ENCODE data around the gene BANP. TPM values are rescaled to one million over a fixed set of nuclear protein-coding genes. Genes with fewer than 3 reads are reported as not detected.

The BANP gene
- total and polyA plus RNA-seq, 2 donors from 2014 or later = 12.4 to 26.3 TPM

DNA sequence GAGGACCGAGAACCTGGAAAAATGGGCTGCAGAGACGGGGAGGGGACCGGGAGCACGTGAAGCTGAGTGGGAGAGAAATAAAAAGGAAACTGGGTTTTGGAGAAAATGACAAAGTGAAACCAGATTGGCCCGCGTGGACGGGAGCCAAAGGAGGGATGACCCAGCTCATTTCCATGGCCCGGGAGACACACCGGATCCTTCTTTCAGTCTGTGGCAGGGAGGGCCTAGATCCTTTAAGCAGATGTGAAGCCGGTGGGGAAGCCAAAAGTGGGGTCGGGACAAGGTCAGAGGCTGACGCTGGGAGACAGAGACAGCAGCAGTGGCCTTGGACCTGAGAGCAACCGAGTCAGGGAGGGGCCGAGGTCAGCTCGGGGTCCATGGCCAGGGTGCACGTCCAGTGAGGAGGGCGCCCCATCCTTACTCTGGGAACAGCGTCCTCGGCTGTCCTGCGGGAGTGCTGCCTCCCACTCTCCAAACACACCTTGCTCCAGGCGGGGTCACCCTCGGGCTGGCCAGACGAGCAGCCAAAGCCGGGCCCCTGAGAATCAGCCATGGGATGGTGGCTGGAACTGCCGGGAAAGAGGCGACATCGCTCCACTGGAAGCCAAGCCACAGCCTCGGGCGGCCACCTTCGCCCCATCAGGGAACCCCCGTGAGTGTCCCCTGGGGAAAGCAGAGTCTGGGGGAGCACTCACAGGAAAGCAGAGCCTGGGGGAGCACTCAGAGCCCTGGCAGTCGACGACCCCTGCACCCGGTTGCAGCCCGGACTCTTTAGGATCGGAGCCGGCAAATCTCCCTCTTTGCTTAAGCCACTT is 32.2 kb upstream of the BANP start:
- Histone ChIP-seq H3K27ac (ENCODE audit: low read depth in 2 of 2, low read length in 2 of 2) (no peak overlapping the region), H3K27me3 (ENCODE audit: control insufficient read depth, insufficient read depth, low read length) (no peaks in the 10 kb centered on the region), H3K9me3 (ENCODE audit: control insufficient read depth in 2 of 3, insufficient read depth in 1 of 3, low read length in 3 of 3) (no peaks in the 10 kb centered on the region), H3K4me1 (ENCODE audit: control insufficient read depth in 2 of 3, insufficient read depth in 2 of 3, low read depth in 1 of 3, low read length in 3 of 3) (peaks cover 0 to 13% (median 6%) of the 10 kb centered on the region in 3 donors), H3K9ac (ENCODE audit: low read length in 3 of 3) (no peak overlapping the region), H3K4me3 (ENCODE audit: low read length in 3 of 3) (no peak overlapping the region), H3K36me3 (ENCODE audit: control insufficient read depth in 2 of 3, insufficient read depth in 3 of 3, low read length in 3 of 3) (no peaks in the 10 kb centered on the region)
- TF ChIP-seq, protein P1, sequence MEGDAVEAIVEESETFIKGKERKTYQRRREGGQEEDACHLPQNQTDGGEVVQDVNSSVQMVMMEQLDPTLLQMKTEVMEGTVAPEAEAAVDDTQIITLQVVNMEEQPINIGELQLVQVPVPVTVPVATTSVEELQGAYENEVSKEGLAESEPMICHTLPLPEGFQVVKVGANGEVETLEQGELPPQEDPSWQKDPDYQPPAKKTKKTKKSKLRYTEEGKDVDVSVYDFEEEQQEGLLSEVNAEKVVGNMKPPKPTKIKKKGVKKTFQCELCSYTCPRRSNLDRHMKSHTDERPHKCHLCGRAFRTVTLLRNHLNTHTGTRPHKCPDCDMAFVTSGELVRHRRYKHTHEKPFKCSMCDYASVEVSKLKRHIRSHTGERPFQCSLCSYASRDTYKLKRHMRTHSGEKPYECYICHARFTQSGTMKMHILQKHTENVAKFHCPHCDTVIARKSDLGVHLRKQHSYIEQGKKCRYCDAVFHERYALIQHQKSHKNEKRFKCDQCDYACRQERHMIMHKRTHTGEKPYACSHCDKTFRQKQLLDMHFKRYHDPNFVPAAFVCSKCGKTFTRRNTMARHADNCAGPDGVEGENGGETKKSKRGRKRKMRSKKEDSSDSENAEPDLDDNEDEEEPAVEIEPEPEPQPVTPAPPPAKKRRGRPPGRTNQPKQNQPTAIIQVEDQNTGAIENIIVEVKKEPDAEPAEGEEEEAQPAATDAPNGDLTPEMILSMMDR (IDR thresholded peaks at IDR 0.05; ENCODE audit: borderline replicate concordance, extremely low read depth, insufficient read depth) = no peak
- DNase-seq (no peak), FAIRE-seq (no peak)
- intact Hi-C loops (cut with DNase I) = no loop called here

DNA sequence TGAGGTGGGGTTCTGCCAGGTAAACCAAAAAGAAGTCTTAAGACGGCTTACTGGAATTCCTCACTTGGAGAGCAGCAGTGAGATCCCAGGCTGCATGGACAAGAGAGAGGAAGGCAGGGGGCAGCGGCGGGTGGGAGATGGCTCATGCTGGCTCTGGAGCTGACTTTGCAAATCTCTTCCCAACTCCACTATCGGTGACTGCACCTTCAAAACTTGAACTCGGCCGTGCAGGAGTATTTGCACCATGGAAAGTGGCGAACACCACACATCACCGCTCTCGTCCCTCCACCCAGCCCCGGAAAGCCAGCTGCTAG is 31.6 kb upstream of the BANP start:
- TF ChIP-seq, protein P1 (IDR thresholded peaks at IDR 0.05; ENCODE audit: borderline replicate concordance, extremely low read depth, insufficient read depth) = no peak
- Histone ChIP-seq H3K9me3 (ENCODE audit: control insufficient read depth in 2 of 3, insufficient read depth in 1 of 3, low read length in 3 of 3) (no peaks in the 10 kb centered on the region), H3K27ac (ENCODE audit: low read depth in 2 of 2, low read length in 2 of 2) (no peak overlapping the region), H3K4me3 (ENCODE audit: low read length in 3 of 3) (no peak overlapping the region), H3K4me1 (ENCODE audit: control insufficient read depth in 2 of 3, insufficient read depth in 2 of 3, low read depth in 1 of 3, low read length in 3 of 3) (peaks cover 1 to 18% (median 7%) of the 10 kb centered on the region in 3 donors), H3K9ac (ENCODE audit: low read length in 3 of 3) (no peak overlapping the region), H3K36me3 (ENCODE audit: control insufficient read depth in 2 of 3, insufficient read depth in 3 of 3, low read length in 3 of 3) (no peaks in the 10 kb centered on the region), H3K27me3 (ENCODE audit: control insufficient read depth, insufficient read depth, low read length) (no peaks in the 10 kb centered on the region)
- no peak for DNase-seq
- FAIRE-seq = no peak
- intact Hi-C loops (cut with DNase I) = no loop called here

GRCh38 chr16:87921236-87921773 is 29.9 kb upstream of the BANP start:
- Histone ChIP-seq H3K9me3 (ENCODE audit: control insufficient read depth in 2 of 3, insufficient read depth in 1 of 3, low read length in 3 of 3) (no peaks in the 10 kb centered on the region), H3K27me3 (ENCODE audit: control insufficient read depth, insufficient read depth, low read length) (no peaks in the 10 kb centered on the region), H3K4me1 (ENCODE audit: control insufficient read depth in 2 of 3, insufficient read depth in 2 of 3, low read depth in 1 of 3, low read length in 3 of 3) (peaks cover 3 to 29% (median 13%) of the 10 kb centered on the region in 3 donors), H3K4me3 (ENCODE audit: low read length in 3 of 3) (no peak overlapping the region), H3K27ac (ENCODE audit: low read depth in 2 of 2, low read length in 2 of 2) (no peak overlapping the region), H3K9ac (ENCODE audit: low read length in 3 of 3) (no peak overlapping the region), H3K36me3 (ENCODE audit: control insufficient read depth in 2 of 3, insufficient read depth in 3 of 3, low read length in 3 of 3) (no peaks in the 10 kb centered on the region)
- intact Hi-C loops (cut with DNase I) = no loop called here
- TF ChIP-seq, protein P1 (IDR thresholded peaks at IDR 0.05; ENCODE audit: borderline replicate concordance, extremely low read depth, insufficient read depth) = no peak
- FAIRE-seq = no peak
- peak in 1 of 5 donors; percentile 15 for DNase-seq

Measured in kidney (tissue), 14 donors.